Stimulated activated CD8-positive, alpha-beta memory T cell treated with anti-CD3 and anti-CD28 coated beads, Interleukin-7, amount 100 ng/mL, for 4 hours (primary cell): ENCODE data around the gene PSMB3.

Experiments
- DNase-seq, 2 donors: peaks; one replicate each; pipeline ENCODE4 v3.0.0-alpha.2; 2020; ENCODE audit warnings: low read depth in 2 of 2

Gene PSMB3

GRCh38 chr17:38752308-38753070, at the start of gene PSMB3:
Gene PSMB3, plus strand, starts transcription at chr17:38752741. Its CDS starts 86 bp downstream, at chr17:38752827.
- peak; percentile 97 for DNase-seq

DNA sequence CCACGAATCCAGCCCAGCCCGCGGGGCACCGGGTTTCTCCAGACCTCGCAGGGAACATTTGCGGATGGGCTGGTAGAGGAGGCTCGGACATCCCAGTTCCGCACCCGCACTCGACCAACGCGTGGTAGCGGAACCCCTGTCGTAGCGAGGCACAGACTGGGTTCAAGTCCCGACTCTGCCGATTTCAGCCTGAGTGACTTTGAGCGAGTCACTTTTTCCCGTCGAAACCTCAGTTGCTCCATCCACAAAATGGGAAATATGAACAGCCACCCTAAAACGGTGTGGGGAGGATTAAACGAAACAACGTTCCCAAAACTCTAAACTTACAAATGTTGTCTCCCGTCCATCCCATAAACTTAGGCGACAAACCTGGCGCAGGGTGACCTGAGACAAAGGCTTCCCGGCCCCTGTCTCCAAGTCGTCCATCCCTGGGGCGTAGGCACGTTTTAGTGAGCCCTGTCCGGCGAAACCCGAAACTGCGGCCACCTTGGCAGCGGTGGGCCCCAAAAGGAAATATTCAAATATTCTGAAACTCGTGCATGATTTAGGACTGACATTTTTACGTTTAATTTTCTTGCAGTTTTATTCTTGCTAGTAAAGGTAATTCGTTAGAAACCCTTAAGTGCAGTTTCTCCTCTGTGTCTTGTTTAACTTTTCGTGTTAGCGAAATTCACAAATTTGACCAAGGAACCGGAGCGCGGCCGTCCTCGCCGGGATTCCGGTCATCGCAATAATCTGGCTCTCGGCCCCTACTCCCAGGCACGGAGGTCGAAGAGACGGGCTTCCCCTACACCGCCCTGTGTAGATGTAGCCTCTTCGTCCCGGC, 49.4 kb upstream of the PSMB3 start:
- DNase-seq = no peak

GRCh38 chr17:38703742-38704605, 48.6 kb upstream of the PSMB3 start:
- peak; percentile 83 to 87 for DNase-seq

- DNase-seq = peak; percentile 81 to 87
Observed at GRCh38 chr17:38704606-38705522, 47.7 kb upstream of the PSMB3 start, which contains the start of gene MLLT6. Gene MLLT6, plus strand, starts transcription at chr17:38705273. Its CDS starts 360 bp downstream, at chr17:38705633.

- no peak for DNase-seq
Observed at GRCh38 chr17:38705523-38705802, 47.1 kb upstream of the PSMB3 start.

DNA sequence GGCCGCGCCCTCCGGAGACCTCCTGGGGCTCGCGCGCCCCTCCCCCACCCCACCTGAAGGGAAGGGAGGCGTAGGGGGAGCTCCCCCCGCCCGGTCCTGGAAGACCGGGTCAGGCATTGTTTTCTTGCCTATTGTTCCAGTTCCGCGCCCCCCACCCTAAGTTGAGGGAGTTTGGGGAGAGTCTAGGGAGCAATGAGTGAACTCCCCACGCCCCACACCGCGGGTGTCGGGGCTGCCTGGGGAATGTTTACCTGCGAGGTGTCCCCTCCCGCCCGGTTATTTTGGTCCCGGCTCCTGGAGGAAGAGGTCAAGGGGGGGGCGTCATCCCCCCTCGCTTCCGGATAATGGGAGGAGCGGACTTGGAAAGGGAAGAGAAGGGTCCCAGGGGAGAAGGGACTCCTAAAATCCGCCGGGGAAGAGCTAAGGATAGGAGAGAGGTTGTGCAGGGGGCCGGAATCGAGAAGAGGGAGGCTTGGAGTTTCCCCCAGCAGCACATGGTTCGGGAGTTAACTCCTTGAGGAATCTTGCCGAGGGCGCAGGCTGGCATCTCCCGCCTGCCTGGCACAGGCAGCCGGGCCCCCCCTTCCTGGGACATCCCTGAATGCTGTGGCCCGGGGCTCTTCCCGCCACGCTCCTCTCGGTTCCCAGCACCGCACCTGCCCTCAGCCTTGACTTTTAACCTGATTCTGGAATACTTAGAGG, 46.6 kb upstream of the PSMB3 start:
- DNase-seq = peak in 1 of 2 donors; percentile 52

DNA sequence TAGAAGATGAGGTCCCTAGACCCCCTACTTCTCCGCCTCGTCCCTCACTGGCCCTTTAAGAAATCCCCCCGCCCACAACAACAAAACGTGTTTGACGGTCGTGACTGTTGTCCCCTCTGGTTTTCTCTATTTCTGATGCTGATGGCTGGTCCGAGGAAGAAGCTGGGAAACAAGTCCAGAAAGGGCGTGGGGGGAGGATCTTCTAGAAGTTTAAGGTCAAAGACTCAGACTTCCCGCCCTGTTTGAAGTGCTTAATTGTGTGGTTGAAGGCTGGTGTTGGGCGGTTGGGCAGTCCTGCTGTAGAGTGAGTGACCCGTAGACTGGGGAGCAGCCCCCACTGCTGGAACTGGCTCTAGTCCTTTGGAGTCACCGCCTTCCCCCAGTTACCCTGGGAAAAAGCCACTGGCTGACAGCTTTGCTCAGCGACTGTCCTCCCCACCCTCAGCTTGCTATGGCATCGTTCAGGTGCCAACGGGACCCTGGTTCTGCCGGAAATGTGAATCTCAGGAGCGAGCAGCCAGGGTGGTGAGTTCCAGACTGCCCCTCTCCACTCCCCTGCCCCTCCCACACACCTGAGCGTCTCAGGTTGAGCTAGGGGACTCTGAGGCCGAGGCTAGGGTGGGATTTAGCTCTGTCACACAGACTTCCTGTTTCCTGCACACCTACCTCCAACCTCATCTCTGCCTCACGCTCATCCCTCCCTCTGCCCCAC, 45.9 kb upstream of the PSMB3 start:
- peak in 1 of 2 donors; percentile 56 for DNase-seq

DNA sequence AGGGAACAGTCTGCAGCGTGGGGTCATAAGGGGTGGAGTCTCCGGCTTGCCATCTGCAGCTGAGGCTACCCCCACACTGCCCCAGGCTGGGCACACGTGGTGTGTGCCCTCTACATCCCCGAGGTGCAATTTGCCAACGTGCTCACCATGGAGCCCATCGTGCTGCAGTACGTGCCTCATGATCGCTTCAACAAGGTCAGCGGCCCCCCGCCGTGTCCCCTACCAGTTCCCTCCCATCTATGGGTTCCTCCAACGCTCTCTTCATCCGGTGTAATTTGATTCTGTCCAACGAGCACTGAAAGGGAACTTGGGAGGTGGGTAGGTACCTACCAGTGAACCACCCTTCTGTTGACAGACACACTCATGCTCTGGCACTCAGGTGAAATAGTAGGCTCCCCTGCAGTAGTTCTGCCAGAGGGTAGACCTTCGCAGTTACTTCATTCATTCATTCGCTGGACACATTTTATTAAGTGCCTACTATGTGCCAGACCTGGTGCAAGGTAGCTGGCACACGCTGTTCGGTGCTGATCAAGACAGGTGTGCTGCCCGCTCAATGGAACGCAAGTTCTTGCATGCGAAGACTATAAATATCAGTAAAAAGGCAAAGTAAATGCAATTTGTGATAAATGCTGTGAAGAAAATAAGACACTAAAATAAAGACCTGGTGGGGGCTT, 44.7 kb upstream of the PSMB3 start:
- DNase-seq = no peak

- no peak for DNase-seq
Observed at GRCh38 chr17:38709104-38709820, 43.3 kb upstream of the PSMB3 start.

DNA sequence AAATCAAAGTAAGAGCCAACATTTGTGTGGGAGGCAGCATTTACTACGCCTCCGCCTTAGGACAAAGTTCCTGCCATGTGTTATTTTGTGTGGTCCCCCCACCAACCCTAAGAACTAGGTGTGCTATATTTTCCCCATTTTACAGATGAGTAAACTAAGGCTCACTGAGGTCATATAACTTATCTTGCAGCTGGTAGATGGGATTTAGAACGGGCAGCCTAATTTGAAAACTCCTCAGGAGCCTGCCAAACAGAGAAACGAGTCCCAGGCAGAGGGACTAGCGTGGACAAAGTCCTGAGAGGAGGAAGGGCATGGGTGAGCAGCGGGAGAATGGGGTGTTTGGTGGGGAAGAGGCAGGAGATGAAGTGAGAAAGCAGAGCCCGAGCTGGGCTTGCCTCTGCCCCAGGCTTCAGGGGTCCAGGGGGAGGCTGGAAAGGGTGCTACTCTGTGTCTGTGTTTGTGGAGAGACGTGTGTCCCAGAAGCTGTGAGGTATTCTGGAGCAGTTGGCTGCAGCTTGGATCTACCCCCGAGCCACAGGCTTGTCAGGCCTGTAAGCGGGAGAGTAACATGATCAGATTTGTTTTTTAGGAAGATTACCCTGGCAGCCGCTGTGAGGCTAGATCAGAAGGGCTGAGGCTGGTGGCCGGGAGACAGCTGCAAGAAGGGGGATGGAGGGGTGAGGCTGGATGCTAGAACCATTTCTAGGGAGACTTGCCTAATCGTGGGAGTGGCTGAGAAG, 42.5 kb upstream of the PSMB3 start:
- no peak for DNase-seq

DNA sequence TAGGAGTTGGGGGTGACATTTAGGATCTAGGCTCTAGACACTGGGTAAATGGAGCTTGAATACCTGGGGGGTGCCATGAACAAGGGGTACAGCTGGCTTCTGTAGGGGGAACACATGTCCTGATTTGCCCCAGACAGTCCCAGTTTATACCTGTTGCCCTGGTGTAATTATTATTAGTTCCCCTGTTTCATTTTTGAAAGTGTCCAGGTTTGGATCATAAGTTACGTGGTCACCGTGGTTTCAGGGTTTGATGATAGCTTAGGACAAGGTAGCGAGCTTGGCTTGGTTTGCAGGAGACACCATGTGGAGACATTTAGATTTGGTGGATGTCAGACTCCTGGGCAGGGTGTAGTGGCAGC, 42.0 kb upstream of the PSMB3 start:
- DNase-seq = no peak

- no peak for DNase-seq
Observed at GRCh38 chr17:38710985-38711384, 41.6 kb upstream of the PSMB3 start.

DNA sequence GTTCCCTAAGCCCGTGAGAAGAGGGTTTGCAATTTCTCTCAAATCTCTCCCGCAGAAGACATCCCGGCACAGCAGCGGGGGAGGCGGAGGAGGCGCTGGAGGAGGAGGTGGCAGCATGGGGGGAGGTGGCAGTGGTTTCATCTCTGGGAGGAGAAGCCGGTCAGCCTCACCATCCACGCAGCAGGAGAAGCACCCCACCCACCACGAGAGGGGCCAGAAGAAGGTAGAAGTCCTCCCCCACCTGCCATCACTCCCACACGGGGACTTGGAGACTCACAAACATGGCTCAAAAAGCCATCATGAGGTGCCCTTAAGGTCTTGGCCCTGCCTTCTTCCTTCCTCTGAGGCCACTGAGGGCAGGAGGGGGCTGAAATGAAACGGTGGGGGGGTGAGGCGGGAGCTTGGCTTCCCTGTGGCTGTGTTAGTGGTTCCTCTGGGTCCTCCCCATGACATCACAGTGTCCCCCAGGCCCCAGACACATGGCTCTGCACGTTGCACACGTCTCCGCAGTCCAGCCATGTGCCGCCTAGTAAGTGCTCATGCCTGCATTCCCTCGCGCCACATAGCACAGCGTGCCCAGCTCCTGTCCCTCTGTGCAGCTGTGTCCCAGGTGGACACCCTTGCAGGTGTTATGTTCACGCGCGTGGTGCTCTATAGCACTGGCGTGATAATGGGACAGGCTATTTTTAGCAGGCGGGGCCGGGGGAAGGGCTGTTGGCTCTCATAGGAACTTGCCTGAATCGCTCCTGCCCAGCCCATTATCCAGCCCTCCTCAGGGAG, 40.6 kb upstream of the PSMB3 start:
- no peak for DNase-seq

DNA sequence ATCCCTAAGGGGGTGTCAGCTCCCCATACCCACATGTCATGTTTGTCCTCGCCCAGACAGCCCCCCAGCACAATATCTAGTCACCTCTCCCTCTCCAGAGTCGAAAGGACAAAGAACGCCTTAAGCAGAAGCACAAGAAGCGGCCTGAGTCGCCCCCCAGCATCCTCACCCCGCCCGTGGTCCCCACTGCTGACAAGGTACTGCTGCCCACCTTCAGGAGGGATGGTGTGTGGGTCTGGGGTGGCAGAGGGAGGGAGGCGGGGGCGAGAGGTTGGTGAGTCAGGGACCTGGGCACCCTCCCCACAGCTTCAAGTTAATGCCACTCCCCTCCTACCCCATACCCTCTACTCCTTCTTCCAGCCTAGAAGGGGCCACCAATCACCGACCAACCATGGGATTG, 39.9 kb upstream of the PSMB3 start:
- DNase-seq = no peak

- DNase-seq = no peak
Observed at GRCh38 chr17:38713456-38714075, 39.0 kb upstream of the PSMB3 start.

GRCh38 chr17:38715216-38715943, 37.2 kb upstream of the PSMB3 start:
- DNase-seq = no peak
